Ovary (tissue), 9 donors: ENCODE results near the gene HLA-DPA1. TPM values are rescaled to one million over a fixed set of nuclear protein-coding genes. Genes with fewer than 3 reads are reported as not detected.

Experiments used
- DNase-seq, 5 donors: peaks; one replicate each; pipeline ENCODE4 v3.0.0-alpha.2; 2019 to 2020
- H3K27ac ChIP-seq, 2 donors: fragments of 200-600 bp; one replicate each; pipeline versions ENCODE4 v1.5.1 to v1.8.0; 2019 to 2022
- H3K27me3 ChIP-seq: fragments of 200-600 bp; one replicate; pipeline ENCODE4 v1.8.0; 2022
- H3K36me3 ChIP-seq: fragments of 200-600 bp; sonication (generic); one replicate; pipeline ENCODE4 v1.5.1; 2019
- H3K4me1 ChIP-seq: one replicate; pipeline ENCODE4 v1.8.1; 2013; ENCODE audit warnings: mild to moderate bottlenecking, moderate library complexity; ENCODE audit not compliant: insufficient read depth
- H3K4me3 ChIP-seq: fragments of 200-600 bp; sonication (generic); one replicate; pipeline ENCODE4 v1.5.1; 2017
- H3K9me3 ChIP-seq, 2 donors: fragments of 200-600 bp in 1 of 2; sonication (generic) in 1 of 2; one replicate each; pipeline versions ENCODE4 v1.5.1 to v1.8.1; 2013 to 2019; ENCODE audit warnings: mild to moderate bottlenecking in 1 of 2, moderate library complexity in 1 of 2
- CTCF ChIP-seq, 3 donors: fragments of 450-650 bp in 2 of 3; fragments of 200-600 bp in 1 of 3; IDR thresholded peaks; one replicate each; pipeline versions ENCODE4 v1.5.1 to v1.8.0; 2016 to 2022; ENCODE audit warnings: antibody characterized with exemption in 3 of 3, mild to moderate bottlenecking in 1 of 3
- EP300 ChIP-seq: sonication (generic); formaldehyde crosslinking; IDR thresholded peaks from one replicate; pipeline ENCODE4 v1.6.1; 2017; ENCODE audit warnings: antibody characterized with exemption
- POLR2A ChIP-seq: fragments of 450-650 bp; IDR thresholded peaks from one replicate; pipeline ENCODE4 v1.6.1; 2017; ENCODE audit warnings: antibody characterized with exemption, mild to moderate bottlenecking, moderate library complexity
- WGBS, 3 donors: extraction: QIAGEN DNeasy Blood & Tissue Kit in 1 of 3; methylation state at CpG; one replicate each; pipeline versions ENCODE4 v1.1.5 to v1.1.7; 2013 to 2017; 5-methylcytosine and 5-hydroxymethylcytosine counted together
- intact Hi-C, 4 donors: fragments of 100-400 bp; cut with DNase I; formaldehyde crosslinking; loops; one replicate each; pipeline versions ENCODE4 v1.11.0 to v1.15.1; 2022 to 2023
- polyA plus RNA-seq, 2 donors: library from polyadenylated mRNA; stranded (reverse); fragments of 200-250 nt in 1 of 2; fragments of 350-450 nt in 1 of 2; fragmentation: Illumina TruSeq in 1 of 2; extraction: RNeasy Lipid Tissue Mini Kit (QIAGEN cat#74804) in 1 of 2; gene quantifications; one replicate each; pipeline ENCODE4 v1.2.3, GENCODE V29; 2013 to 2014
- total RNA-seq, 7 donors: library from RNA; depleted of rRNA in 2 of 7; stranded (reverse); fragments of >200 nt in 2 of 7; fragmentation: NEBNext Ultra II Directional in 3 of 7; extraction: Animal tissue kit (Norgen Biotek cat#: 25700) in 3 of 7; gene quantifications; one replicate each; pipeline versions ENCODE4 v1.1.0 to v1.2.4, GENCODE V29; 2016 to 2023
- donor health status: DM: no; HTN: no; CAD: no; lungs with moderate emphysema.
- donor health status: DM: no; HTN: no; CAD: no.
- donor health status: Bipolar disorder and iron deficiency.
- donor health status: DM: yes; HTN: yes; CAD: no.
- donor health status: DM: no; HTN: no; CAD: no.
- donor health status: DM: yes; HTN: yes; CAD: no.

HLA-DPA1 gene
- total and polyA plus RNA-seq, 9 donors: 11.8 to 304 (median 46.8) TPM

DNA sequence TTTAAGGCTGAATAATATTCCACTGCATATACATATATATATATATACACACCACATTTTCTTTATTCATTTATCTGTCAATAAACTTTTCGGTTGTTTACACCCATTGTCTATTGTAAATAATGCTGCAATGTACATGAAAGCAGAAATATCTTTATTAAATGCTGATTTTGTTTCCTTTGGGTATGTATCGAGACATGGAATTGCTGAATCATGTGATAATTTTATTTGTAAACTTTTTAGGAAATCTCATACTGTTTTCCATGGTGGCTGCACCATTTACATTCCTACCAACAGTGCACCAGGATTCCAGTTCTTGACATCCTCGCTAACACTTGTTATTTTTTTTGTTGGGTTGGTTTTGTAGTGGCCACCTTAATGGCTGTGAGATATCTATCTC is 49.9 kb downstream of the HLA-DPA1 start:
- Histone ChIP-seq H3K4me1 (peaks cover 2% of the 10 kb centered on the region), H3K36me3 (no peaks in the 10 kb centered on the region), H3K9me3 (no peaks in the 10 kb centered on the region), H3K27ac (no peak overlapping the region), H3K4me3 (no peak overlapping the region), H3K27me3 (no peaks in the 10 kb centered on the region)
- no peak for DNase-seq
- WGBS, 3 donors: 56 to 63% (median 59%) methylated on average over 3 of the region's 3 CpGs
- TF ChIP-seq POLR2A (no peak), CTCF (IDR thresholded peaks at IDR 0.05) (no peak), EP300 (no peak)
- intact Hi-C loops: no loop called here

DNA sequence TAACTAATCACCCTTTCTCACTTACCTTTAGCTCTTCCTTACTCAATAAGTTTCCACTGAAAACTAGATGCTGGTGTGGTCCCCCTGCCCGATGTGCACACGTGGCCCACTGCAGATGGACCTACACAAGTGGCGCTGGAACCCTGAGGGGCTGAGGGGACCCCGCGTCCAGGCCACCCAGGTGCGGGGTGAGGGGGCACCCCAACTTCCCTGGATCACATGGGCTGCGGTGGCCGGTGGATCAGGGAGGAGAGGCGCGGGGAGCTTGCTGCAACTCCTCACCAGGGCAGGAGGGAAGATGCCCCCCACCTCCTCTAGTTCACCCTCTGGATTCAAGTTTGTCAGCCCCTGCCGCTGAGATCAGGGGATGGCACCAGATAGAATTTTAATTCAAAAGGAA is 51.5 kb downstream of the HLA-DPA1 start:
- H3K4me1 ChIP-seq: peaks cover 2% of the 10 kb centered on the region
- WGBS, 3 donors: 86 to 94% (median 94%) methylated on average over 11 of the region's 11 CpGs
- H3K27me3 ChIP-seq: no peaks in the 10 kb centered on the region
- DNase-seq: no peak
- TF ChIP-seq EP300 (no peak), POLR2A (no peak), CTCF (IDR thresholded peaks at IDR 0.05) (no peak)
- intact Hi-C loops: no loop called here
- H3K4me3 ChIP-seq: no peak overlapping the region
- no peaks in the 10 kb centered on the region for H3K9me3 ChIP-seq
- H3K27ac ChIP-seq: no peak overlapping the region
- no peaks in the 10 kb centered on the region for H3K36me3 ChIP-seq

- Histone ChIP-seq H3K27ac (peak overlapping the region in 1 of 2 donors; percentile 62), H3K27me3 (no peaks in the 10 kb centered on the region), H3K9me3 (no peaks in the 10 kb centered on the region), H3K4me1 (peaks cover 2% of the 10 kb centered on the region), H3K4me3 (peak overlapping the region; percentile 24), H3K36me3 (no peaks in the 10 kb centered on the region)
- no peak for TF ChIP-seq CTCF (IDR thresholded peaks at IDR 0.05)
- no peak for TF ChIP-seq POLR2A
- TF ChIP-seq EP300: no peak
- intact Hi-C loops: loop anchor here (10.0 kb wide), 2 partner anchors 65 to 125 kb away; no protein-coding TSS in a partner anchor
- no peak for DNase-seq
Measured at GRCh38 chr6:33019372-33019771, 54.1 kb downstream of the HLA-DPA1 start.

DNA sequence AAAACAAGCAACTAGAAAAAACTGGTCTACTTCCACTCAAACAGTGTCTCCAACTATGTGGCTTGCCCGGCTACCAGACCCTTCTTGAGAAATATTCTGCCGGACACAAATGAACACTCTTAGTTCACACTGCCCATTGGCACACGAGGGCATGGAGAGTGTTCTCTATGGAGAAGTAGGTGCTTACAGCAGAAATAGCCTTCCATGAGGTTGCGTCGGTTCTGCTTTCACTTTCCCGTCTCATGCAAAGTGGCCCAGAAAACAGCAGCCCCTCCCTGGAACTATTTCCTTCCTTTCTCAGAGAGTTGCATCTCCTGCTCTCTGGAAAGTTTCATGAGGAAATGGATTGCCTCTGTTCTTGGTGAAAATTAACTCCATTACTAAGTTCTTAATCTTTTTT is 54.5 kb downstream of the HLA-DPA1 start:
- peak in 4 of 5 donors; percentile 34 to 62 (median 44) for DNase-seq
- intact Hi-C loops: loop anchor here (10.0 kb wide), 2 partner anchors 66 to 126 kb away; no protein-coding TSS in a partner anchor
- H3K4me3 ChIP-seq: peak overlapping the region; percentile 24

More for the DNA sequence above, 54.5 kb downstream of the HLA-DPA1 start:
- no peaks in the 10 kb centered on the region for H3K27me3 ChIP-seq
- WGBS, 3 donors: 3 to 5% (median 3%) methylated on average over 6 of the region's 6 CpGs
- no peaks in the 10 kb centered on the region for H3K36me3 ChIP-seq
- TF ChIP-seq CTCF (IDR thresholded peaks at IDR 0.05): no peak
- TF ChIP-seq POLR2A: no peak
- peaks cover 2% of the 10 kb centered on the region for H3K4me1 ChIP-seq
- H3K9me3 ChIP-seq: no peaks in the 10 kb centered on the region
- peak overlapping the region in 1 of 2 donors; percentile 62 for H3K27ac ChIP-seq
